H9 (cell line): Measurements from ENCODE around the gene C2orf92. TPM values are rescaled to one million over a fixed set of nuclear protein-coding genes. Genes with fewer than 3 reads are reported as not detected.
A peak's percentile ranks its signal among the peaks of the same experiment; 100 is the strongest.

Experiments used
- DNase-seq: peaks from one replicate; pipeline ENCODE4 v3.0.0-alpha.2; 2017
- H2AFZ ChIP-seq: one replicate; pipeline ENCODE4 v1.6.1; 2013; ENCODE audit warnings: mild to moderate bottlenecking, low read length, control low read depth, moderate library complexity
- H2AK5ac ChIP-seq: 2 replicates; pipeline ENCODE4 v1.6.1; 2013; ENCODE audit warnings: low read length, control low read depth, mixed read lengths; ENCODE audit not compliant: insufficient read length
- H2BK120ac ChIP-seq: one replicate; pipeline ENCODE4 v1.6.1; 2013; ENCODE audit warnings: low read depth, mild to moderate bottlenecking, low read length, control low read depth, inconsistent platforms; ENCODE audit not compliant: poor library complexity, severe bottlenecking
- H2BK12ac ChIP-seq: 2 replicates; pipeline ENCODE4 v1.6.1; 2013; ENCODE audit warnings: low read length, control low read depth, mixed read lengths, low read depth; ENCODE audit not compliant: insufficient read length
- H2BK15ac ChIP-seq: 2 replicates; pipeline ENCODE4 v1.6.1; 2013; ENCODE audit warnings: low read depth, low read length, control low read depth
- H2BK20ac ChIP-seq: one replicate; pipeline ENCODE4 v1.6.1; 2013; ENCODE audit warnings: low read depth, mild to moderate bottlenecking, low read length, control low read depth, inconsistent platforms; ENCODE audit not compliant: poor library complexity, severe bottlenecking
- H2BK5ac ChIP-seq: 2 replicates; pipeline ENCODE4 v1.6.1; 2013; ENCODE audit warnings: low read length, control low read depth, mixed read lengths; ENCODE audit not compliant: insufficient read length
- H3K14ac ChIP-seq: 2 replicates; pipeline ENCODE4 v1.6.1; 2013; ENCODE audit warnings: low read length, control low read depth; ENCODE audit not compliant: insufficient read depth
- H3K18ac ChIP-seq: 2 replicates; pipeline ENCODE4 v1.6.1; 2013; ENCODE audit warnings: low read depth, mild to moderate bottlenecking, mixed read lengths, low read length, control low read depth; ENCODE audit not compliant: insufficient read length
- H3K23ac ChIP-seq: 2 replicates; pipeline ENCODE4 v1.6.1; 2013; ENCODE audit warnings: low read length, control low read depth, mixed read lengths, low read depth; ENCODE audit not compliant: insufficient read length
- H3K23me2 ChIP-seq: 2 replicates; pipeline ENCODE4 v1.6.1; 2013; ENCODE audit warnings: low read depth, mild to moderate bottlenecking, mixed read lengths, low read length, control low read depth; ENCODE audit not compliant: insufficient read length, poor library complexity, severe bottlenecking
- H3K27ac ChIP-seq: 2 replicates; pipeline ENCODE4 v1.5.1; 2013; ENCODE audit warnings: low read length, control low read depth, mixed read lengths, low read depth; ENCODE audit not compliant: insufficient read length
- H3K27me3 ChIP-seq: 2 replicates; pipeline ENCODE4 v1.6.1; 2013; ENCODE audit warnings: low read length, control low read depth, inconsistent platforms; ENCODE audit not compliant: insufficient read depth
- H3K4ac ChIP-seq: 2 replicates; pipeline ENCODE4 v1.6.1; 2013; ENCODE audit warnings: low read depth, mild to moderate bottlenecking, control low read depth, inconsistent platforms, low read length, moderate library complexity
- H3K4me1 ChIP-seq: 2 replicates; pipeline ENCODE4 v1.6.1; 2013; ENCODE audit warnings: low read length, control low read depth, inconsistent platforms; ENCODE audit not compliant: insufficient read depth
- H3K4me2 ChIP-seq: 2 replicates; pipeline ENCODE4 v1.6.1; 2013; ENCODE audit warnings: low read length, control low read depth, mixed read lengths; ENCODE audit not compliant: insufficient read length, insufficient read depth
- H3K56ac ChIP-seq: 2 replicates; pipeline ENCODE4 v1.6.1; 2013; ENCODE audit warnings: low read depth, mild to moderate bottlenecking, mixed read lengths, low read length, control low read depth; ENCODE audit not compliant: insufficient read length
- H3K79me1 ChIP-seq: 2 replicates; pipeline ENCODE4 v1.6.1; 2013; ENCODE audit warnings: low read depth, mild to moderate bottlenecking, moderate library complexity, low read length, control low read depth, inconsistent platforms; ENCODE audit not compliant: insufficient read depth, poor library complexity, severe bottlenecking
- H3K79me2 ChIP-seq: 2 replicates; pipeline ENCODE4 v1.6.1; 2013; ENCODE audit warnings: low read length, control low read depth, inconsistent platforms; ENCODE audit not compliant: insufficient read depth
- H3K9ac ChIP-seq: 2 replicates; pipeline ENCODE4 v1.6.1; 2013; ENCODE audit warnings: low read length, control low read depth, mixed read lengths; ENCODE audit not compliant: insufficient read length; ENCODE audit errors: extremely low read depth
- H3K9me3 ChIP-seq: one replicate; pipeline ENCODE4 v1.6.1; 2013; ENCODE audit warnings: low read depth, low read length, inconsistent platforms; ENCODE audit not compliant: control insufficient read depth
- H3T11ph ChIP-seq: one replicate; pipeline ENCODE4 v1.6.1; 2013; ENCODE audit warnings: mild to moderate bottlenecking, low read length, control low read depth, inconsistent platforms
- H4K20me1 ChIP-seq: one replicate; pipeline ENCODE4 v1.6.1; 2013; ENCODE audit not compliant: control insufficient read depth, insufficient read length, insufficient read depth
- H4K5ac ChIP-seq: 2 replicates; pipeline ENCODE4 v1.6.1; 2013; ENCODE audit warnings: low read depth, mild to moderate bottlenecking, mixed read lengths, low read length, control low read depth; ENCODE audit not compliant: insufficient read length
- H4K8ac ChIP-seq: replicated peaks from 2 replicates; pipeline ENCODE4 v1.6.1; 2013; ENCODE audit warnings: low read length, control low read depth, mixed read lengths, low read depth; ENCODE audit not compliant: insufficient read length
- H4K91ac ChIP-seq: 2 replicates; pipeline ENCODE4 v1.6.1; 2013; ENCODE audit warnings: low read depth, mild to moderate bottlenecking, moderate library complexity, mixed read lengths, low read length, control low read depth; ENCODE audit not compliant: insufficient read length
- H3K27ac Mint-ChIP-seq, 3 experiments: 2 replicates in 2 of 3; 3 replicates in 1 of 3; pipeline ENCODE4 v1.8.0; 2020 to 2021; ENCODE audit warnings: mixed read lengths in 3 of 3, mild to moderate bottlenecking in 1 of 3, moderate library complexity in 1 of 3
- H3K27me3 Mint-ChIP-seq: 2 replicates; pipeline ENCODE4 v1.8.0; 2021; ENCODE audit warnings: low read depth, mild to moderate bottlenecking, moderate library complexity, mixed read lengths
- H3K36me3 Mint-ChIP-seq, 3 experiments: 2 replicates in 2 of 3; 3 replicates in 1 of 3; pipeline ENCODE4 v1.8.0; 2020 to 2021; ENCODE audit warnings: low read depth in 3 of 3, mixed read lengths in 3 of 3; ENCODE audit not compliant: insufficient read depth in 1 of 3
- H3K4me1 Mint-ChIP-seq, 2 experiments: 2 replicates each; pipeline ENCODE4 v1.8.0; 2020; ENCODE audit warnings: mixed read lengths in 2 of 2
- H3K4me3 Mint-ChIP-seq, 2 experiments: 2 replicates in 1 of 2; 3 replicates in 1 of 2; pipeline ENCODE4 v1.8.0; 2020 to 2021; ENCODE audit warnings: mild to moderate bottlenecking in 2 of 2, mixed read lengths in 2 of 2, moderate library complexity in 1 of 2
- H3K9me3 Mint-ChIP-seq, 2 experiments: 2 replicates in 1 of 2; 3 replicates in 1 of 2; pipeline ENCODE4 v1.8.0; 2020; ENCODE audit warnings: mild to moderate bottlenecking in 2 of 2, mixed read lengths in 2 of 2, moderate library complexity in 1 of 2
- WGBS: extraction: QIAGEN DNeasy Blood & Tissue Kit; methylation state at CpG from one replicate; pipeline ENCODE4 v1.1.7; 2013; ENCODE audit warnings: missing lambda C conversion rate, low lambda C conversion rate, mixed read lengths; ENCODE audit not compliant: insufficient read length; ENCODE audit errors: extremely low coverage; 5-methylcytosine and 5-hydroxymethylcytosine counted together
- total RNA-seq: library from RNA; stranded (reverse); gene quantifications from 2 replicates; pipeline ENCODE4 v1.2.1, GENCODE V29; 2021
- TF ChIP-seq, protein P1 (sequence below): fragments of 200-600 bp; sonication (generic); conservative IDR thresholded peaks from 3 replicates; pipeline ENCODE4 v1.8.0; 2021; ENCODE audit warnings: antibody characterized with exemption, mild to moderate bottlenecking

The C2orf92 gene
- total RNA-seq, 1 experiment from 2014 or later = 7.3 TPM

- Histone ChIP-seq H3K27ac (no peak overlapping the region), H2AFZ (no peak overlapping the region), H4K5ac (no peak overlapping the region), H3K79me2 (no peaks in the 10 kb centered on the region), H3K9me3 (no peaks in the 10 kb centered on the region), H2BK12ac (no peak overlapping the region), H2AK5ac (no peak overlapping the region), H4K20me1 (no peaks in the 10 kb centered on the region), H3K79me1 (no peaks in the 10 kb centered on the region), H3K23ac (no peak overlapping the region), H3K23me2 (no peaks in the 10 kb centered on the region), H3K56ac (no peak overlapping the region), H4K8ac (no peak overlapping the region), H3K4ac (no peak overlapping the region), H3K9ac (no peak overlapping the region), H2BK5ac (no peak overlapping the region), H2BK20ac (no peak overlapping the region), H2BK120ac (no peak overlapping the region), H3K27me3 (no peaks in the 10 kb centered on the region), H4K91ac (no peak overlapping the region), H3K4me2 (no peak overlapping the region), H3K4me1 (peaks cover 6% of the 10 kb centered on the region), H3K18ac (no peak overlapping the region), H2BK15ac (no peak overlapping the region; the same call in 1 of the 2 replicates), H3T11ph (no peak overlapping the region), H3K14ac (peak overlapping the region; percentile 42; the same call in 1 of the 2 replicates)
- no CpG with 5 or more reads among the region's 16 CpGs for WGBS
- Mint-ChIP-seq H3K36me3 (no peaks in the 10 kb centered on the region; a peak in 1 of 7 replicates), H3K4me1 (peaks cover 25 to 26% of the 10 kb centered on the region in 2 experiments), H3K27ac (peak overlapping the region; percentile 36 to 88 (median 78); a peak in 3 of 7 replicates), H3K27me3 (peaks cover 5% of the 10 kb centered on the region), H3K9me3 (no peaks in the 10 kb centered on the region; a peak in 1 of 5 replicates), H3K4me3 (no peak overlapping the region)
- DNase-seq = no peak
- TF ChIP-seq, protein P1, sequence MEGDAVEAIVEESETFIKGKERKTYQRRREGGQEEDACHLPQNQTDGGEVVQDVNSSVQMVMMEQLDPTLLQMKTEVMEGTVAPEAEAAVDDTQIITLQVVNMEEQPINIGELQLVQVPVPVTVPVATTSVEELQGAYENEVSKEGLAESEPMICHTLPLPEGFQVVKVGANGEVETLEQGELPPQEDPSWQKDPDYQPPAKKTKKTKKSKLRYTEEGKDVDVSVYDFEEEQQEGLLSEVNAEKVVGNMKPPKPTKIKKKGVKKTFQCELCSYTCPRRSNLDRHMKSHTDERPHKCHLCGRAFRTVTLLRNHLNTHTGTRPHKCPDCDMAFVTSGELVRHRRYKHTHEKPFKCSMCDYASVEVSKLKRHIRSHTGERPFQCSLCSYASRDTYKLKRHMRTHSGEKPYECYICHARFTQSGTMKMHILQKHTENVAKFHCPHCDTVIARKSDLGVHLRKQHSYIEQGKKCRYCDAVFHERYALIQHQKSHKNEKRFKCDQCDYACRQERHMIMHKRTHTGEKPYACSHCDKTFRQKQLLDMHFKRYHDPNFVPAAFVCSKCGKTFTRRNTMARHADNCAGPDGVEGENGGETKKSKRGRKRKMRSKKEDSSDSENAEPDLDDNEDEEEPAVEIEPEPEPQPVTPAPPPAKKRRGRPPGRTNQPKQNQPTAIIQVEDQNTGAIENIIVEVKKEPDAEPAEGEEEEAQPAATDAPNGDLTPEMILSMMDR = no peak
These were observed 50.0 kb downstream of the C2orf92 start for GRCh38 chr2:97719362-97720155.
